ENCODE results near the gene ASIC2. TPM values are rescaled to one million over a fixed set of nuclear protein-coding genes. Genes with fewer than 3 reads are reported as not detected.
"Not testable (repeated sequence)": the region's sequence is repeated elsewhere in the genome, so short reads cannot be mapped to it uniquely, and the experiment has no call there.

The ASIC2 gene
- total and polyA plus RNA-seq, 3 experiments from 2014 or later, result not detected

DNA sequence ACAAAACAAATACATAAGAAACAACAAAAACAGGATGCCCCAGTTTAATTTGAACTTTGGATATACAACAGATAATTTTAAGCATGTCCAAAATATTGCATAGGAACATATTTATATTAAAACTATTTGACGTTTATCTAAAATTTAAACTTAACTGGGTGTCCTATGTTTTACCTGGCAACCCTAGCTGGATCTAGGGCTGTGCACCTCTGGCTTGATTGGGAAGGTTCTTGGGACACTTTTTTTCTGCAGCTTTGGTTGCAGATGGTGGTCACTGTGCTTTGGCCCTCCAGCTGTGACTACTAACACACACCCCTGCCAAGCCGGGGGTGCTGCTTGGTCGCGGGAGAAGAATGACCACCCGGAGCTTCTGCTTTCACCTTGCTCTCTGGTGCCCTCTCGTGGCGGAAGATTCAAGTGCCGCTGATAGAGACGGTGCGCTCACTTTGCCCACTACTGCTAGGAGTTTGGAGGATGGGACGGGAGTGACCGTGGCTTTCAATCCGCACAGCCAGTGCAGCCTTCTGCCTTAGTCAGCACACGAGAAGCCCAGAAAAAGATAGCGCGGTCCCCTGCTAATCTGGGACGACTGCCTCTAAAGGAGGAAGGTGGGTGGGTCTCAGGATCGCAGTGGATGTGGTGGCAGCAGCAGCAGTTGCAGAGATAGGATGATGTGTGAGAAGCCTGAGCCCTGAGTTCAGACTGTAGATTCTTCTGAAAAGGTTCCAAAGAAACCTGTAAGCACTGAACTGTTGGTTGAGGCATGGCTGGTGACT lies 294.8 kb downstream of the ASIC2 start:
- Histone ChIP-seq H3K27me3 (ENCODE audit: insufficient read depth, low read length, poor library complexity, severe bottlenecking) (peaks cover 5% of the 10 kb centered on the region), H3K36me3 (ENCODE audit: insufficient read depth, low read length) (no peaks in the 10 kb centered on the region), H3K9me3 (ENCODE audit: low read length) (no peaks in the 10 kb centered on the region), H3K4me3 (ENCODE audit: low read length) (no peak overlapping the region), H3K4me1 (ENCODE audit: insufficient read depth, low read length) (peaks cover 7% of the 10 kb centered on the region), H3K27ac (ENCODE audit: low read depth, low read length) (no peak overlapping the region)
- peaks cover 6 to 24% of the 10 kb centered on the region in 2 donors for H3K27me3 Mint-ChIP-seq
- no peaks in the 10 kb centered on the region for H3K36me3 Mint-ChIP-seq
- H3K27ac Mint-ChIP-seq, result peak overlapping the region in 2 of 8 donors; percentile 6 to 61
- H3K4me1 Mint-ChIP-seq, result peaks cover 5 to 6% (median 5%) of the 10 kb centered on the region in 3 donors
- POLR2A ChIA-PET, result no interaction called here
- CTCF ChIA-PET, result interaction anchor here (0.8 to 1.8 kb wide), 9 partner anchors 11 to 340 kb away, joined by 3 to 6 read pairs (median 5); no protein-coding TSS in a partner anchor
- DNase-seq, result peak; percentile 25 to 72 (median 57)
- no peaks in the 10 kb centered on the region for H3K9me3 Mint-ChIP-seq
- peak overlapping the region in 2 of 7 donors; percentile 35 to 59 for H3K4me3 Mint-ChIP-seq

DNA sequence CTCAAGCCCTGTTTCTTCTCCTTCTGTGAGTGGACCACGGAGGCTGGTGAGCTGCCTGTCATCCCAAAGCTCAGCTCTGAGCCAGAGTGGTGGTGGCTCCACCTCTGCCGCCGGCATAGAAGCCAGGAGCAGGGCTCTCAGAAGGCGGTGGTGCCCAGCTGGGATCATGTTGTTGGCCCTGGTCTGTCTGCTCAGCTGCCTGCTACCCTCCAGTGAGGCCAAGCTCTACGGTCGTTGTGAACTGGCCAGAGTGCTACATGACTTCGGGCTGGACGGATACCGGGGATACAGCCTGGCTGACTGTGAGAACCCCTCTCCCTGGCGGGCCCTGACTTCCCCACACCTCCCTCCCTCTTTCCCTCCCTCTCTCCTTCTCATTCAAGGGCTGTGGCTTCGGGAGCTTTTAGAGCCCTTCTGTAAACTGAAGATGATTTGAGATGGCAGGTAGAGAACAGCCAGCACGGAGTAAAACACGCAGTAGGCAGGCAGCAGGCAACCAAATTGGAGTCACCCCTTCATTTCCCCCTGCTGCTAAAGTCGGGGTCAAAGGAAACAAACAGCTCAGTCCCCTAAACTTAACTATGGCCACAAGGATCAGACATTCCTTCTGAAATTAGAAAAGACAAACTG lies 297.6 kb downstream of the ASIC2 start:
- peaks cover 7% of the 10 kb centered on the region for H3K4me1 ChIP-seq (ENCODE audit: insufficient read depth, low read length)
- H3K27ac ChIP-seq (ENCODE audit: low read depth, low read length), result no peak overlapping the region
- peaks cover 5% of the 10 kb centered on the region for H3K27me3 ChIP-seq (ENCODE audit: insufficient read depth, low read length, poor library complexity, severe bottlenecking)
- H3K27me3 Mint-ChIP-seq, result peaks cover 6 to 24% of the 10 kb centered on the region in 2 donors
- ChIA-PET POLR2A (no interaction called here), CTCF (interaction anchor here (0.6 kb wide), 1 partner anchor 10 kb away, joined by 3 read pairs; no protein-coding TSS in a partner anchor)
- peaks cover 5 to 6% (median 5%) of the 10 kb centered on the region in 3 donors for H3K4me1 Mint-ChIP-seq
- H3K9me3 ChIP-seq (ENCODE audit: low read length), result no peaks in the 10 kb centered on the region
- H3K36me3 ChIP-seq (ENCODE audit: insufficient read depth, low read length), result no peaks in the 10 kb centered on the region
- H3K4me3 Mint-ChIP-seq, result no peak overlapping the region
- no peaks in the 10 kb centered on the region for H3K36me3 Mint-ChIP-seq
- peaks cover 0 to 2% (median 0%) of the 10 kb centered on the region in 5 donors for H3K9me3 Mint-ChIP-seq
- H3K4me3 ChIP-seq (ENCODE audit: low read length), result no peak overlapping the region
- no peak for DNase-seq
- H3K27ac Mint-ChIP-seq, result peak overlapping the region in 1 of 8 donors; percentile 30

- no peak overlapping the region for H3K4me3 ChIP-seq (ENCODE audit: low read length)
- H3K36me3 Mint-ChIP-seq, result no peaks in the 10 kb centered on the region
- DNase-seq, result no peak
- H3K36me3 ChIP-seq (ENCODE audit: insufficient read depth, low read length), result no peaks in the 10 kb centered on the region
- ChIA-PET CTCF (no interaction called here), POLR2A (no interaction called here)
- no peak overlapping the region for H3K27ac Mint-ChIP-seq
- H3K4me1 ChIP-seq (ENCODE audit: insufficient read depth, low read length), result peaks cover 7% of the 10 kb centered on the region
- H3K9me3 ChIP-seq (ENCODE audit: low read length), result no peaks in the 10 kb centered on the region
- H3K4me3 Mint-ChIP-seq, result no peak overlapping the region
- H3K27me3 Mint-ChIP-seq, result peaks cover 8 to 22% of the 10 kb centered on the region in 2 donors
- H3K27ac ChIP-seq (ENCODE audit: low read depth, low read length), result no peak overlapping the region
- H3K27me3 ChIP-seq (ENCODE audit: insufficient read depth, low read length, poor library complexity, severe bottlenecking), result peaks cover 3% of the 10 kb centered on the region
- peaks cover 0 to 5% (median 2%) of the 10 kb centered on the region in 5 donors for H3K9me3 Mint-ChIP-seq
- peaks cover 5 to 6% (median 5%) of the 10 kb centered on the region in 3 donors for H3K4me1 Mint-ChIP-seq
Observed at GRCh38 chr17:32993977-32994376, 299.1 kb downstream of the ASIC2 start.

DNA sequence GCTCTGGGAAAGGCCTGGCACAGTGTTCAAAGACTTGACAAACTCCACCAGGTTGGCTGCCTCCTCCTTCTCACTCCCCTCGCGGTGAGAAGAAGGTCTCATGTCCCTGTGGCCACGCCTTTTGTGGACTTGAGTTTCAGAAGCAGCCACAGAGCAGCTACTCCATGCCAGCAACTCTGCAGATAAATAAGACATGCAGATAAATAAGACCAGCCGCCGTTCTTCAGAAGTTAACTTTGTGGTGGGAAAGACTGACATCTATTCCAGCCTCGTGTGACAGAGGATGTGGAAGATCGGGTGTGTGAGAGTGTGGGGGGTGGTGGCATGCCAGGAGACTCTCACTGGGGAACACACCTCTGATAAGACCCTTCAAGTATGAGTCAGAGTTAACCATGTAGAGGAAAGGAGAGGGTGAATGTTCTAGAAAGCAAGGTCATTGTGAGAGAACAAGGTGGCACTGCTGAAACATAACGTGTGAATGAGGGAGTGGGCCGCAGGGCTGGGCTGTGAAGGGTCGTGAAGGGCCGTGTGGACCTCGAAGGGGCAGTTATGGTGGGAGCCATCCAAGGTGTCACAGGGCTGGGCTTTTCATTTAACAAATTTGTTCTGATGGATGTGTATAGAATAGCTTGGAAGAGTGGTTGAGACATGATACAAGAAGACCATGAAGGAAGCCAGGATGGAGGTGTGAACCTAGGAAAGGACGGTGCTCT lies 300.6 kb downstream of the ASIC2 start:
- Histone ChIP-seq H3K4me1 (ENCODE audit: insufficient read depth, low read length) (no peaks in the 10 kb centered on the region), H3K27ac (ENCODE audit: low read depth, low read length) (no peak overlapping the region), H3K9me3 (ENCODE audit: low read length) (no peaks in the 10 kb centered on the region), H3K4me3 (ENCODE audit: low read length) (no peak overlapping the region), H3K36me3 (ENCODE audit: insufficient read depth, low read length) (no peaks in the 10 kb centered on the region), H3K27me3 (ENCODE audit: insufficient read depth, low read length, poor library complexity, severe bottlenecking) (no peaks in the 10 kb centered on the region)
- ChIA-PET CTCF (no interaction called here), POLR2A (no interaction called here)
- H3K4me3 Mint-ChIP-seq, result no peak overlapping the region
- H3K27me3 Mint-ChIP-seq, result peaks cover 5 to 15% of the 10 kb centered on the region in 2 donors
- H3K36me3 Mint-ChIP-seq, result peaks cover 0 to 5% (median 2%) of the 10 kb centered on the region in 3 donors
- no peak overlapping the region for H3K27ac Mint-ChIP-seq
- peaks cover 4 to 14% (median 9%) of the 10 kb centered on the region in 5 donors for H3K9me3 Mint-ChIP-seq
- no peak for DNase-seq
- H3K4me1 Mint-ChIP-seq, result no peaks in the 10 kb centered on the region

- ChIA-PET CTCF (no interaction called here), POLR2A (no interaction called here)
- no peak overlapping the region for H3K27ac Mint-ChIP-seq
- Histone ChIP-seq H3K4me3 (ENCODE audit: low read length) (no peak overlapping the region), H3K27me3 (ENCODE audit: insufficient read depth, low read length, poor library complexity, severe bottlenecking) (no peaks in the 10 kb centered on the region), H3K27ac (ENCODE audit: low read depth, low read length) (no peak overlapping the region), H3K36me3 (ENCODE audit: insufficient read depth, low read length) (no peaks in the 10 kb centered on the region), H3K4me1 (ENCODE audit: insufficient read depth, low read length) (no peaks in the 10 kb centered on the region), H3K9me3 (ENCODE audit: low read length) (no peaks in the 10 kb centered on the region)
- H3K9me3 Mint-ChIP-seq, result peaks cover 4 to 15% (median 11%) of the 10 kb centered on the region in 5 donors
- H3K4me3 Mint-ChIP-seq, result no peak overlapping the region
- no peaks in the 10 kb centered on the region for H3K4me1 Mint-ChIP-seq
- peaks cover 7 to 22% of the 10 kb centered on the region in 2 donors for H3K27me3 Mint-ChIP-seq
- DNase-seq, result no peak
- peaks cover 0 to 5% (median 4%) of the 10 kb centered on the region in 3 donors for H3K36me3 Mint-ChIP-seq
Observed at GRCh38 chr17:32988481-32989101, 304.5 kb downstream of the ASIC2 start.

GRCh38 chr17:32987868-32988267 lies 305.2 kb downstream of the ASIC2 start:
- H3K4me1 Mint-ChIP-seq; H3K36me3 ChIP-seq (ENCODE audit: insufficient read depth, low read length); H3K36me3 Mint-ChIP-seq; H3K4me3 Mint-ChIP-seq; H3K4me1 ChIP-seq (ENCODE audit: insufficient read depth, low read length); H3K27ac ChIP-seq (ENCODE audit: low read depth, low read length); DNase-seq; H3K9me3 ChIP-seq (ENCODE audit: low read length); POLR2A ChIA-PET; H3K27me3 ChIP-seq (ENCODE audit: insufficient read depth, low read length, poor library complexity, severe bottlenecking); H3K4me3 ChIP-seq (ENCODE audit: low read length): not testable (repeated sequence)
- H3K27me3 Mint-ChIP-seq, result peaks cover 7 to 23% of the 10 kb centered on the region in 2 donors
- peak overlapping the region in 1 of 8 donors; percentile 30 for H3K27ac Mint-ChIP-seq
- H3K9me3 Mint-ChIP-seq, result peaks cover 4 to 15% (median 11%) of the 10 kb centered on the region in 5 donors
- CTCF ChIA-PET, result interaction anchor here (1.5 kb wide), 1 partner anchor 11 kb away, joined by 5 read pairs; no protein-coding TSS in a partner anchor

DNA sequence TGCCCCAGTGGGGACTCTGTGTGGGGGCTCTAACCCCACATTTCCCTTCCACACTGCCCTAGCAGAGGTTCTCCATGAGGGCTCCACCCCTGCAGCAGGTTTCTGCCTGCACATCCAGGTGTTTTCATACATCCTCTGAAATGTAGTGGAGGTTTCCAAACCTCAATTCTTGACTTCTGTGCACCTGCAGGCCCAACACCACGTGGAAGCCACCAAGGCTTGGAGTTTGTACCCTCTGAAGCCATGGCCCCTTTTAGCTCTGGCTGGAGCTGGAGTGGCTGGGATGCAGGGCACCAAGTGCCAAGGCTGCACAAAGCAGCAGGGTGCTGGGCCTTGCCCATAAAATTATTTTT lies 305.7 kb downstream of the ASIC2 start:
- H3K27ac Mint-ChIP-seq; H3K36me3 Mint-ChIP-seq; H3K4me1 Mint-ChIP-seq; H3K4me1 ChIP-seq (ENCODE audit: insufficient read depth, low read length); H3K36me3 ChIP-seq (ENCODE audit: insufficient read depth, low read length); POLR2A ChIA-PET; H3K27me3 ChIP-seq (ENCODE audit: insufficient read depth, low read length, poor library complexity, severe bottlenecking); DNase-seq; H3K27ac ChIP-seq (ENCODE audit: low read depth, low read length); H3K9me3 ChIP-seq (ENCODE audit: low read length); H3K4me3 Mint-ChIP-seq; H3K4me3 ChIP-seq (ENCODE audit: low read length): not testable (repeated sequence)
- peaks cover 7 to 27% of the 10 kb centered on the region in 2 donors for H3K27me3 Mint-ChIP-seq
- H3K9me3 Mint-ChIP-seq, result peaks cover 4 to 18% (median 11%) of the 10 kb centered on the region in 5 donors
- CTCF ChIA-PET, result interaction anchor here (1.5 kb wide), 1 partner anchor 11 kb away, joined by 5 read pairs; no protein-coding TSS in a partner anchor

Measured in CD8-positive, alpha-beta memory T cell (primary cell).